CD14-positive monocyte (primary cell): ENCODE measurements around the gene KIRREL1. TPM values are rescaled to one million over a fixed set of nuclear protein-coding genes. Genes with fewer than 3 reads are reported as not detected.

Experiments
- DNase-seq, 3 donors: peaks; one replicate each; pipeline ENCODE4 v3.0.0-alpha.2; 2011 to 2022
- H2AFZ ChIP-seq: 2 replicates; pipeline ENCODE4 v1.6.0; 2012; ENCODE audit warnings: mild to moderate bottlenecking, low read depth, low read length, inconsistent platforms; ENCODE audit not compliant: insufficient read depth, poor library complexity, severe bottlenecking
- H3K27ac ChIP-seq, 2 donors: 1 replicate in 1 of 2; 2 replicates in 1 of 2; pipeline ENCODE4 v1.5.1; 2012 to 2013; ENCODE audit warnings: low read length in 2 of 2, control low read depth in 1 of 2, inconsistent platforms in 1 of 2, low read depth in 1 of 2, mild to moderate bottlenecking in 1 of 2
- H3K27me3 ChIP-seq, 2 donors: one replicate each; pipeline versions ENCODE4 v1.6.0 to v1.6.1; 2011 to 2013; ENCODE audit warnings: low read length in 2 of 2; ENCODE audit not compliant: control insufficient read depth in 2 of 2, insufficient read depth in 2 of 2
- H3K36me3 ChIP-seq, 2 donors: replicated peaks in 1 of 2; 1 replicate in 1 of 2; 2 replicates in 1 of 2; pipeline versions ENCODE4 v1.5.1 to v1.6.1; 2012 to 2013; ENCODE audit warnings: low read length in 2 of 2, control low read depth in 1 of 2, inconsistent platforms in 1 of 2, mild to moderate bottlenecking in 1 of 2; ENCODE audit not compliant: insufficient read depth in 2 of 2, control insufficient read depth in 1 of 2
- H3K4me1 ChIP-seq, 2 donors: 1 replicate in 1 of 2; 2 replicates in 1 of 2; pipeline versions ENCODE4 v1.5.1 to v1.6.1; 2012 to 2013; ENCODE audit warnings: low read length in 2 of 2, control low read depth in 1 of 2, inconsistent platforms in 1 of 2, mild to moderate bottlenecking in 1 of 2, moderate library complexity in 1 of 2; ENCODE audit not compliant: insufficient read depth in 2 of 2, control insufficient read depth in 1 of 2
- H3K4me2 ChIP-seq: replicated peaks from 2 replicates; pipeline ENCODE3; 2012; ENCODE audit warnings: low read length, moderate library complexity, mild to moderate bottlenecking; ENCODE audit not compliant: poor library complexity, severe bottlenecking; ENCODE audit errors: extremely low read depth
- H3K4me3 ChIP-seq, 3 experiments: fragments of 200-600 bp in 1 of 3; sonication (generic) in 1 of 3; replicated peaks in 1 of 3; 1 replicate in 2 of 3; 2 replicates in 1 of 3; pipeline ENCODE4 v1.5.1; 2011 to 2013; ENCODE audit warnings: low read length in 3 of 3, mild to moderate bottlenecking in 3 of 3, control low read depth in 2 of 3, low read depth in 2 of 3, inconsistent platforms in 1 of 3, moderate library complexity in 1 of 3
- H3K79me2 ChIP-seq: 2 replicates; pipeline ENCODE4 v1.6.0; 2012; ENCODE audit warnings: mild to moderate bottlenecking, control low read depth, inconsistent platforms, low read length, moderate library complexity; ENCODE audit not compliant: insufficient read depth
- H3K9ac ChIP-seq: 2 replicates; pipeline ENCODE4 v1.6.0; 2017; ENCODE audit warnings: low read length, mild to moderate bottlenecking; ENCODE audit not compliant: insufficient read depth, poor library complexity, severe bottlenecking
- H3K9me3 ChIP-seq, 2 donors: replicated peaks in 1 of 2; 1 replicate in 1 of 2; 2 replicates in 1 of 2; pipeline versions ENCODE4 v1.5.1 to v1.6.1; 2012 to 2013; ENCODE audit warnings: low read length in 2 of 2, control low read depth in 1 of 2; ENCODE audit not compliant: control insufficient read depth in 1 of 2, insufficient read depth in 1 of 2
- H4K20me1 ChIP-seq: 2 replicates; pipeline ENCODE4 v1.6.0; 2012; ENCODE audit warnings: mild to moderate bottlenecking, low read length, control low read depth, moderate library complexity; ENCODE audit not compliant: insufficient read depth
- H3K27ac Mint-ChIP-seq, 7 donors: one replicate each; pipeline ENCODE4 v1.8.0; 2020; ENCODE audit warnings: mild to moderate bottlenecking in 7 of 7, mixed read lengths in 7 of 7, moderate library complexity in 6 of 7, inconsistent platforms in 2 of 7
- H3K27me3 Mint-ChIP-seq, 3 donors: one replicate each; pipeline ENCODE4 v1.8.0; 2021 to 2022; ENCODE audit warnings: low read depth in 3 of 3, mild to moderate bottlenecking in 3 of 3, mixed read lengths in 3 of 3, moderate library complexity in 3 of 3, inconsistent platforms in 1 of 3
- H3K36me3 Mint-ChIP-seq, 2 donors: one replicate each; pipeline ENCODE4 v1.8.0; 2020; ENCODE audit warnings: mixed read lengths in 2 of 2, inconsistent platforms in 1 of 2, mild to moderate bottlenecking in 1 of 2
- H3K4me1 Mint-ChIP-seq: one replicate; pipeline ENCODE4 v1.8.0; 2020; ENCODE audit warnings: mild to moderate bottlenecking, mixed read lengths
- H3K4me3 Mint-ChIP-seq, 2 donors: one replicate each; pipeline ENCODE4 v1.8.0; 2020; ENCODE audit warnings: mild to moderate bottlenecking in 2 of 2, mixed read lengths in 2 of 2, moderate library complexity in 1 of 2
- H3K9me3 Mint-ChIP-seq, 7 donors: one replicate each; pipeline ENCODE4 v1.8.0; 2020 to 2022; ENCODE audit warnings: mixed read lengths in 7 of 7, mild to moderate bottlenecking in 6 of 7, moderate library complexity in 6 of 7, inconsistent platforms in 2 of 7
- WGBS: methylation state at CpG from one replicate; pipeline ENCODE4 v1.1.5; 2013; ENCODE audit warnings: missing lambda C conversion rate; ENCODE audit not compliant: insufficient coverage; 5-methylcytosine and 5-hydroxymethylcytosine counted together
- intact Hi-C, 2 donors: fragments of 100-400 bp; cut with micrococcal nuclease; formaldehyde crosslinking; loops; one replicate each; pipeline versions ENCODE4 v1.15.0 to v1.15.1; 2023
- polyA plus RNA-seq, 3 donors: library from polyadenylated mRNA; depleted of rRNA in 1 of 3; unstranded in 2 of 3; stranded (reverse) in 1 of 3; fragments of 300-500 nt in 2 of 3; fragments of >200 nt in 1 of 3; fragmentation: Illumina TruSeq in 2 of 3; gene quantifications; 1 replicate in 2 of 3; 2 replicates in 1 of 3; pipeline ENCODE4 v1.2.3, GENCODE V29; 2012 to 2021
- TF ChIP-seq, protein P1 (sequence below): fragments of 200-600 bp; IDR thresholded peaks from one replicate; pipeline ENCODE4 v1.8.0; 2022; ENCODE audit warnings: antibody characterized with exemption, mild to moderate bottlenecking

Gene KIRREL1
- polyA plus RNA-seq, 3 donors = not detected

DNA sequence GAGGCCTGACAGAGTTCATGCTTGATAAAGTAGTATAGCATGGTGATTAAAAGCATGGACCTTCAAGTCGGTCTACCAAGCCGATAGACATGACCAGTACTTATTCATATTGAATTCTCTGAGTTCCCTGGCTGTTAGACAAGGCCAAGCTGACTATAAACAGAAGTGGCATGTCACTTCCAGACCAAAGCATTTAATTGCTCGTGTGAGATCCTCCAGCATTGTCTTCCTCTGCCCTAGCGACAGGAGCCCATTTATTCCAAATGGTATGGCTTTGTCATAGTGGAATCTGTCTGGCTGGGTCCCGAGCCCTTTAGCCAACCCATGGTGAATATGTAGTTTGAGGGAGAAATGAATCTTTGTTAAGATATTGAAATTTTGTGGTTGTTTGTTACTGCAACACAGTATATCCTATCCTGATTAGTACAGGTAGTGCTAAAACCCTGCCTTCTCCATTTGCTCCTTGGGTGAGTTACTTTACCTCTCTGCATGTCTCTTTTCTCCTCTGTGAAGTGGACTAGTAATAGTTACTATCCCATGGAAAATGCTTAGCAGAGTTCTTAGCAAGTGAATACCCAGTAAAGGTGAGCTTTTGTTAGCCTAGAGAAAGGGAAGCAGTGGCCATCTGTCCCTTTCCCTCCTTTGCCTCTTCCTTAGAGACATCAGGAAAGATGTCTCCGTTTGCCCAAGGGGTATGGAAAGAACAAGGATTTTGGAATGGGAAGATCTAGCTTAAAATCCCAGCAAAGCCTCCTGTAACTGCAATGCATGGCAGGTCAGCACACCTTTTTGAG lies 109.6 kb downstream of the KIRREL1 start:
- Mint-ChIP-seq H3K27me3 (peaks cover 5 to 14% (median 13%) of the 10 kb centered on the region in 3 donors), H3K4me3 (no peak overlapping the region), H3K36me3 (no peaks in the 10 kb centered on the region), H3K4me1 (no peaks in the 10 kb centered on the region), H3K27ac (no peak overlapping the region), H3K9me3 (peaks cover 0 to 2% (median 0%) of the 10 kb centered on the region in 7 donors)
- DNase-seq = no peak
- H3K4me1 ChIP-seq = no peaks in the 10 kb centered on the region
- H3K36me3 ChIP-seq = no peaks in the 10 kb centered on the region
- H3K9ac ChIP-seq = no peak overlapping the region
- H3K4me3 ChIP-seq = no peak overlapping the region
- no peaks in the 10 kb centered on the region for H3K79me2 ChIP-seq
- H3K27ac ChIP-seq = no peak overlapping the region
- H3K27me3 ChIP-seq = peaks cover 0 to 7% of the 10 kb centered on the region in 2 donors
- WGBS = 100% methylated on average over 1 of the region's 6 CpGs
- no peaks in the 10 kb centered on the region for H3K9me3 ChIP-seq
- H3K4me2 ChIP-seq = no peak overlapping the region
- H2AFZ ChIP-seq = no peak overlapping the region
- intact Hi-C loops = no loop called here
- H4K20me1 ChIP-seq = no peaks in the 10 kb centered on the region
- TF ChIP-seq, protein P1, sequence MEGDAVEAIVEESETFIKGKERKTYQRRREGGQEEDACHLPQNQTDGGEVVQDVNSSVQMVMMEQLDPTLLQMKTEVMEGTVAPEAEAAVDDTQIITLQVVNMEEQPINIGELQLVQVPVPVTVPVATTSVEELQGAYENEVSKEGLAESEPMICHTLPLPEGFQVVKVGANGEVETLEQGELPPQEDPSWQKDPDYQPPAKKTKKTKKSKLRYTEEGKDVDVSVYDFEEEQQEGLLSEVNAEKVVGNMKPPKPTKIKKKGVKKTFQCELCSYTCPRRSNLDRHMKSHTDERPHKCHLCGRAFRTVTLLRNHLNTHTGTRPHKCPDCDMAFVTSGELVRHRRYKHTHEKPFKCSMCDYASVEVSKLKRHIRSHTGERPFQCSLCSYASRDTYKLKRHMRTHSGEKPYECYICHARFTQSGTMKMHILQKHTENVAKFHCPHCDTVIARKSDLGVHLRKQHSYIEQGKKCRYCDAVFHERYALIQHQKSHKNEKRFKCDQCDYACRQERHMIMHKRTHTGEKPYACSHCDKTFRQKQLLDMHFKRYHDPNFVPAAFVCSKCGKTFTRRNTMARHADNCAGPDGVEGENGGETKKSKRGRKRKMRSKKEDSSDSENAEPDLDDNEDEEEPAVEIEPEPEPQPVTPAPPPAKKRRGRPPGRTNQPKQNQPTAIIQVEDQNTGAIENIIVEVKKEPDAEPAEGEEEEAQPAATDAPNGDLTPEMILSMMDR = no peak

DNA sequence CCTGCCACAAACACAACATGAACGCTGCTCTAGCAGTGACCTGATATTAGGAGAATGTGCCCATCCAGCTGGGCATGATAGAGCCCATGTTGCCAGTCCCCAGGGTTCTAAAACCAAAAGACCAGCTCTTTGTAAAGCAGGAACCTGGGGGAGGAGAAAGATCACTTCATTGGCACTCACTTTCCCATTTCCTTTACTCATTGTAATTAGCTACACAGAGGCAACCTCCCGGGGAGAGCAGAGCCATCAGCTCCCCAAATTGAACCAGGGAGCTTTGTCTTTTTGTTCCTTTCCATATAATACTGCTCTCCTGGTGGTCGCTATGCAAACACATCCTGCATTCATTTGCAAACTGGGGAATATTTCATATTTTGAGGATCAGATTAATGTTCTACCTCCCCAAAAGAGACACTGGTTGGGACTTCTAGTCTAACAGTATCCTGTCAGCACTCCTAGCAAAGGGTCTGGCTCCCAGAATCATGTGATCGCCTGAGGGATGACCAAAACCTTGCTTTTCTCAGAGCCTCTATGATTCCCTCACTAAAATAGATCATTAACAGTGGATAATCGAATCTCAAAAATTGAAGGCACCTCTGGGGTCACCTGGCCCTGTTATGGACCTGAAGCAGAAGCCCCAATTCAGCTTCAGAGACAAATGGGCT lies 110.5 kb downstream of the KIRREL1 start:
- Mint-ChIP-seq H3K27me3 (peaks cover 7 to 16% (median 15%) of the 10 kb centered on the region in 3 donors), H3K4me3 (no peak overlapping the region), H3K36me3 (no peaks in the 10 kb centered on the region), H3K4me1 (no peaks in the 10 kb centered on the region), H3K9me3 (peaks cover 0 to 3% (median 0%) of the 10 kb centered on the region in 7 donors), H3K27ac (peak overlapping the region in 1 of 7 donors; percentile 23)
- WGBS = 94% methylated on average over 3 of the region's 5 CpGs
- no peak overlapping the region for H2AFZ ChIP-seq
- intact Hi-C loops = no loop called here
- H3K4me3 ChIP-seq = no peak overlapping the region
- peaks cover 0 to 7% of the 10 kb centered on the region in 2 donors for H3K27me3 ChIP-seq
- H3K4me2 ChIP-seq = no peak overlapping the region
- no peaks in the 10 kb centered on the region for H4K20me1 ChIP-seq
- H3K27ac ChIP-seq = no peak overlapping the region
- no peaks in the 10 kb centered on the region for H3K4me1 ChIP-seq
- no peaks in the 10 kb centered on the region for H3K9me3 ChIP-seq
- H3K36me3 ChIP-seq = no peaks in the 10 kb centered on the region
- no peak for DNase-seq
- no peaks in the 10 kb centered on the region for H3K79me2 ChIP-seq
- TF ChIP-seq, protein P1 = no peak
- no peak overlapping the region for H3K9ac ChIP-seq
